GM19452 (cell line): Measurements from ENCODE around the gene PLEKHA7.

Source experiments
- ATAC-seq: cut with Tn5 transposase; IDR thresholded peaks from one replicate; pipeline ENCODE4 v1.9.1; 2021; ENCODE audit not compliant: unreplicated experiment

The PLEKHA7 gene

GRCh38 chr11:16749092-16749491, 265.1 kb downstream of the PLEKHA7 start:
- no peak for ATAC-seq

GRCh38 chr11:16745950-16746605, 268.1 kb downstream of the PLEKHA7 start:
- ATAC-seq, result no peak

- ATAC-seq, result no peak
Measured at GRCh38 chr11:16744128-16744725, 270.0 kb downstream of the PLEKHA7 start.

GRCh38 chr11:16743478-16743877, 270.7 kb downstream of the PLEKHA7 start:
- no peak for ATAC-seq

- ATAC-seq, result no peak
Measured at GRCh38 chr11:16741473-16741872, 272.7 kb downstream of the PLEKHA7 start.

GRCh38 chr11:16738947-16739815, 275.0 kb downstream of the PLEKHA7 start:
- no peak for ATAC-seq

GRCh38 chr11:16738193-16738946, 275.8 kb downstream of the PLEKHA7 start, which contains the start of gene C11orf58:
Gene C11orf58, plus strand, starts transcription at chr11:16738647. Its CDS starts 132 bp downstream, at chr11:16738779.
- ATAC-seq, result peak; percentile 98

DNA sequence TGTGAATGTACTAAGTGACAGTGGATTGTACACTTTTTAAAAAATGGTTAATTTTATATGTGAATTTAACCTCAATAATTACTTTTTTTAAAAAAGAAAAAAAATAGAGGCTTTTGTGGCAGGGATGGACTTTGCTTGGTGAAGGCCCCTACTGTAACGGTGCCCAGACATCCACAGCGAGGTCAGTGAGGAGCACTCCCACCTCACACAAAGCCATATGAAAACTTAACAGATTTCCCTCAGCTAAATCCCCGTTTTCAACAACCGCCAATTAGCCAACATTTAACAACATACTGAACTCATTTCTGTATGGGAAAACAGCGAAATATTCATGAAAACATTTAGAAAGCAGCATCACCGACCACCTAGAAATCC, 276.4 kb downstream of the PLEKHA7 start:
- peak; percentile 7 for ATAC-seq
